ENCODE results near the gene WDR43.

GRCh38 chr2:28995765-28996750, 101.6 kb downstream of the WDR43 start:
- TF ChIP-seq CTCF (IDR thresholded peaks at IDR 0.05) (no peak), POLR2A (IDR thresholded peaks at IDR 0.05) (no peak)
